GM12801 (cell line): Measurements from ENCODE around the gene HOXD8.

Source experiments
- TF ChIP-seq, protein P1 (sequence below): IDR thresholded peaks from one replicate; pipeline ENCODE4 v1.5.1; 2011; ENCODE audit warnings: control low read depth; ENCODE audit not compliant: insufficient read length; ENCODE audit errors: extremely low read depth

HOXD8 gene

DNA sequence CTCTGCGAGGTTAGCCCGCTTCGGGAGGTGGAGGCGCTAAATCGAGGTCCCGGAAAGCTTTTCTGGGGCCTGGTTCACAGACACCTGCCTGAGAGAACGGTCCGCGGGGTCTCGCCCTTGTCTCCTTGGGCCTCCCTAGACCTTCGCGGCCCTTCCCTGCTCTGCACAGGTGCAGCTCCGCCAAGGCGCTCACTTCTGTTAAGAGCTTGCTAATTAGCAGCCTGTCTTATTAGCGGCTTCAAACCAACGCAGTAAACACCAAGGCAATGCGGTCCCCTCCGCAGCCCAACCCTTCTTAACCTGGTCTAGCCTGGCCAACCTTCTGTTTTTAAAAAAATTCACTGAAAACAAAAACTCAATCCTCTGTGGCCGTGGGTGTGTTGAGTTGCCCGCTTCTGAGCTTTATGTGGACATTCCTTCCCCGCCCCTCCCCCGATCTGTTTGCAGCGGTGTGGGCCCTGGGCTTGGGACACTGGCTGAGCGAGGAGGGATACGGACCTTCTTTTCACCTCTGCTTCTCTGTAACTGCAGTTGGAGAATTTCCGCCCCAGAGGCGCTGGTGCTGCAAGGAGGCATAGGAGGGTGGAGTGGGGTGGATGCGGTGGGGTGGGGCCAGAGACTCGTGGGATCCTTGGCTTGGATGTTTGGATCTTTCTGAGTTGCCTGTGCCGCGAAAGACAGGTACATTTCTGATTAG lies 18.4 kb downstream of the HOXD8 start:
- TF ChIP-seq, protein P1, sequence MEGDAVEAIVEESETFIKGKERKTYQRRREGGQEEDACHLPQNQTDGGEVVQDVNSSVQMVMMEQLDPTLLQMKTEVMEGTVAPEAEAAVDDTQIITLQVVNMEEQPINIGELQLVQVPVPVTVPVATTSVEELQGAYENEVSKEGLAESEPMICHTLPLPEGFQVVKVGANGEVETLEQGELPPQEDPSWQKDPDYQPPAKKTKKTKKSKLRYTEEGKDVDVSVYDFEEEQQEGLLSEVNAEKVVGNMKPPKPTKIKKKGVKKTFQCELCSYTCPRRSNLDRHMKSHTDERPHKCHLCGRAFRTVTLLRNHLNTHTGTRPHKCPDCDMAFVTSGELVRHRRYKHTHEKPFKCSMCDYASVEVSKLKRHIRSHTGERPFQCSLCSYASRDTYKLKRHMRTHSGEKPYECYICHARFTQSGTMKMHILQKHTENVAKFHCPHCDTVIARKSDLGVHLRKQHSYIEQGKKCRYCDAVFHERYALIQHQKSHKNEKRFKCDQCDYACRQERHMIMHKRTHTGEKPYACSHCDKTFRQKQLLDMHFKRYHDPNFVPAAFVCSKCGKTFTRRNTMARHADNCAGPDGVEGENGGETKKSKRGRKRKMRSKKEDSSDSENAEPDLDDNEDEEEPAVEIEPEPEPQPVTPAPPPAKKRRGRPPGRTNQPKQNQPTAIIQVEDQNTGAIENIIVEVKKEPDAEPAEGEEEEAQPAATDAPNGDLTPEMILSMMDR: no peak

DNA sequence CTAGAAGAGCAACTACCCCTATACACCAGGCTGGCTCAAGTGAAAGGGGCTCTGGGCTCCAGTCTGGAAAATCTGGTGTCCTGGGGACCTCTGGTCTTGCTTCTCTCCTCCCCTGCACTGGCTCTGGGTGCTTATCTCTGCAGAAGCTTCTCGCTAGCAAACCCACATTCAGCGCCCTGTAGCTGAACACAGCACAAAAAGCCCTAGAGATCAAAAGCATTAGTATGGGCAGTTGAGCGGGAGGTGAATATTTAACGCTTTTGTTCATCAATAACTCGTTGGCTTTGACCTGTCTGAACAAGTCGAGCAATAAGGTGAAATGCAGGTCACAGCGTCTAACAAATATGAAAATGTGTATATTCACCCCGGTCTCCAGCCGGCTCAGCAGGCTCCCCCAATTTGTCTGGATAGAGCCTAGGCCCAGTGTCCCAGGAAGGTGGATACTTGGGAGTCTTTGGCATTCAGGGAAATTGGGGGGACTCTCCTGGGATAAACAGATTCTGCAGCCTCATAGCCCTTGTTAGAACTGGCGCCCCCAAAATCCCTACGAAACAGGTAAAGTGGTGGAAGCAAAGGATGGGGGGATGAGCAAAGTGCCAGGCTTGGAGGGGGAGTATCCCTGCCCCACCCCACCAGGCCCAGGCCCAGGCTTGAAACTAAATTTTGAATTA lies 19.4 kb downstream of the HOXD8 start:
- TF ChIP-seq, protein P1: no peak

DNA sequence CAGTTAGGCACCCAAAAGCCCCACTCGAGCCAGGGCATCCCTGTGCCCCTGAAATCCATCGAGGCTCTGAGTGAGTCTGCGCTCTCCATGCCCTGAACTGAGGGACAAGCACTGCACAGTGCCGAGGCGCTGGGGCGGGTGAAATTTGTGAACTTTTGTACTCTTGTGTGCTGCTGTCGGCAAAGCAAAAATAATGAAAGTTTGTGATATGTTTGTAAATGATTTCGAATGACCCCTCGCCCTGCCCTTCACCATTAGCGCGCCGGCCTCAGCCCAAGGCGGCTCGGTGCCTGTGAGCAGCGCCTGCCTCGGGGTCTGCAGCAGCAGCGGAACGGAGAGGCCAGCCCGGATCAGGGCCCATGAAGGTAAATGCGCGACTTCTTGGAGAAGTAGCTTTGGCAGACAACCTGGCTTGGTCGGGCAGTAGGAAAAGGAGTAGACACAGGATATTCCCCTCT lies 20.0 kb downstream of the HOXD8 start:
- TF ChIP-seq, protein P1: no peak

DNA sequence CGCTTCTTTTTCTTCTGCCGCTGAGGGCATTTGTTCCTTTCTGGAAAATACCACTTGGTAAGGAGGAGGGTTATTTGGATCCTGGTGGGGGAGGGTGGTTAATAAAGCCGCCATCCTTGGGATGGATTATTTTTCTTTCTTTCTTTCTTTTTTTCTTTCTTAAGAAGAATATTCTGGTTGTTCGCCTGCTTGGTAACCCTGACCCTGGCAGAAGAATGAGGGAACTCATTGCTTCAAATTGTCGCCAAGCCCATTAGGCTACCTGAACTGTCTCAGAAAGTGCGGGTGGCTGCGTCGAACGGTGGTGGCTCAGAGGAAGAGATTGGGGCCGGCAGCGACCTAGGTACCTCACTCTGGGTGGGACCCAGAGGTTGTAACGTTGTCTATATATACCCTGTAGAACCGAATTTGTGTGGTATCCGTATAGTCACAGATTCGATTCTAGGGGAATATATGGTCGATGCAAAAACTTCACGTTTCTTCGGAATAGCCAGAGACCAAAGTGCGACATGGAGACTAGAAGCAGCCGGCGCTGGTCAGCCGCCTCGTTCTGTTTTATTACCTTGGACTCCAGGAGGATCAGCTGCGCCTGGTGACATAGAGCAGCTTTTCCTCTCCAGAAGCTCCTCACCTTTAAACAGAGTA lies 20.6 kb downstream of the HOXD8 start:
- TF ChIP-seq, protein P1: no peak

DNA sequence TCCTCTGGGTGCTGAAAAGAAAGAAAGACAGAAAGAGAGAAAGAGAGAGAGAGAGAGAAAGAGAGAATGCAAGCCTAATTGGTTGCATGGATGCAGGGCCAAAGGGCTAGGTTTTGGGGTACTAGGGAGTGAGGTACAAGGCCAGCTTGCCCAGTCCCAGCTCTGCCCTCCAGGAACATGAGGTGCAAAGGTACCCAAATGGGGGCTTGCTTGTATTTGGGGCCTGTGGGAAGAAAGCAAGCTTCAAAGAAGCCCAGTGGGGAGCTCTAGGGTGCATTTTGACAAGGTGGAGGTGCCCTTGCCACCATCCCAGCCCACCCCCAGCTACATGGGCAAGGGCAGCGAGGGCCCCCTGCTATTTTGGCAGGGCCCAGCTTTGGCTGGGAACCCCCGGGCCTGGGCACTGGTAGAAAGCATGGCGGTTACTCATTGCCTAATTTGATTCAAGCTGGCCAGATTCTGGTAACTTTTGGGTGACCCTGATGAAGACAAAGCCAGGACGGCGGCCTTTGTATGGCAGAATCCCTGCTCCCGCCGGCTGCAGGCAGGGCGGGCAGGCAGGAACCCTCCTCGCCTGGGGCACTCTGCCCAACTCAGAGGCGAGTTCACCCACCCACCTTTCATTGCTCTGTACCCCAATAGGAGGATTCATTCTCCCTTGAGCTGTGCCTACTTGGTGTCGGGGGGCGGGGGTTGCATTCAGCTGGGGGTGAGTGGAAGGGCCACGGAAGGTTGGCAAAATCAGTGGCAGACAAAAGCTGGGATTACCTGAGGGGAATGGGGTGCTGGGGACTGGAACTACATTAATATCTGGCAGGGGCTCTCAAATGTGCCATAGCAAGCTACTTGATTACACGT lies 21.3 kb downstream of the HOXD8 start:
- TF ChIP-seq, protein P1: no peak

DNA sequence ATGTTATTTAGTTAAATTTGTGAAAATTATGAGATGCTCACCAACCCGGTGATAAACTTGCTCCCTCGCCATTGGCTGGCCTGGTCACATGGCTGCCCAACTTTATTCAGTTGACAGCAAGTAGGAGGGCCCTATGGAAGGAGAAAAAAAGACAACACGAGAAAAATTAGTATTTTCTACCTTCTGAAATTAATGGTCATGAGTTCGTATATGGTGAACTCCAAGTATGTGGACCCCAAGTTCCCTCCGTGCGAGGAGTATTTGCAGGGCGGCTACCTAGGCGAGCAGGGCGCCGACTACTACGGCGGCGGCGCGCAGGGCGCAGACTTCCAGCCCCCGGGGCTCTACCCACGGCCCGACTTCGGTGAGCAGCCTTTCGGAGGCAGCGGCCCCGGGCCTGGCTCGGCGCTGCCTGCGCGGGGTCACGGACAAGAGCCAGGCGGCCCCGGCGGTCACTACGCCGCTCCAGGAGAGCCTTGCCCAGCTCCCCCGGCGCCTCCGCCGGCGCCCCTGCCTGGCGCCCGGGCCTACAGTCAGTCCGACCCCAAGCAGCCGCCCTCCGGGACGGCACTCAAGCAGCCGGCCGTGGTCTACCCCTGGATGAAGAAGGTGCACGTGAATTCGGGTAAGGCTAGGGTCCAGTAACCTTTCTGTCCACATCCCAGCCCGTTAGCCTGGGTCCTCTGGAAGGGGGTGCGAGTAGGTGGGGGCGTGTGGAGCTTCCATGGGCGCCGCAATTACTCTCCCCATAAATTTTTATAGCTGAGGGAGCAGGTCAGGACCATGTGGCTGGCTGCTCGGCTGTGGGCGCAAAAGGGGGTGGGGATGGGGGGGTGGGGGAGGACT lies 22.2 kb downstream of the HOXD8 start, which contains the start of gene HOXD4:
HOXD4 (plus strand) TSS at position 109 of the 846 bp plus-strand sequence; CDS start at position 193, 84 bp downstream.
- TF ChIP-seq, protein P1: no peak
